ENCODE data around the gene VAMP5. TPM values are rescaled to one million over a fixed set of nuclear protein-coding genes. Genes with fewer than 3 reads are reported as not detected.

The VAMP5 gene
- total RNA-seq, 1 experiment from 2014 or later, result 1.9 TPM

GRCh38 chr2:85578243-85579180 is 5.7 kb upstream of the VAMP5 start (continued):
- no peak for TF ChIP-seq ZBTB33 (IDR thresholded peaks at IDR 0.05; ENCODE audit: extremely low read depth, insufficient replicate concordance, low read length)
- TF ChIP-seq JUND (IDR thresholded peaks at IDR 0.05), result no peak
- TF ChIP-seq CEBPB (IDR thresholded peaks at IDR 0.05; ENCODE audit: low read depth), result no peak

GRCh38 chr2:85579266-85579935 is 4.8 kb upstream of the VAMP5 start:
- no peak for ATAC-seq
- no peak overlapping the region for H3K9ac ChIP-seq (ENCODE audit: low read length)
- no peaks in the 10 kb centered on the region for H3K9me3 ChIP-seq (ENCODE audit: control insufficient read depth in 1 of 2, insufficient read depth in 1 of 2, low read depth in 1 of 2, low read length in 2 of 2)
- ChIA-PET CTCF (no interaction called here), RAD21 (ENCODE audit: low non-redundant PET in 1 of 2, low total read pairs in 2 of 2, uncharacterized antibody in 2 of 2, unreplicated experiment in 2 of 2) (no interaction called here), POLR2A (interaction anchor here (0.7 kb wide), 1 partner anchor 25 kb away, joined by 3 read pairs; no protein-coding TSS in a partner anchor)
- no peaks in the 10 kb centered on the region for H3K27me3 ChIP-seq (ENCODE audit: insufficient read depth, low read length)
- no TSS peak for BruUV-seq (replicated peaks)
- H3K4me3 ChIP-seq (replicated peaks in 1 of 2; ENCODE audit: low read depth in 1 of 2, low read length in 2 of 2), result no peak overlapping the region
- no peak for DNase-seq (ENCODE audit: low read depth, low spot score)
- TF ChIP-seq ELF1 (IDR thresholded peaks at IDR 0.05; ENCODE audit: borderline replicate concordance, low read depth) (no peak), SIN3A (IDR thresholded peaks at IDR 0.05; ENCODE audit: low read depth) (no peak), ZBTB33 (IDR thresholded peaks at IDR 0.05; ENCODE audit: extremely low read depth, insufficient replicate concordance, low read length) (no peak), SRF (IDR thresholded peaks at IDR 0.05; ENCODE audit: low read depth) (no peak), POLR2AphosphoS5 (IDR thresholded peaks at IDR 0.05; ENCODE audit: low read depth, low read length) (no peak), EZH2phosphoT487 (IDR thresholded peaks at IDR 0.05; ENCODE audit: borderline replicate concordance) (no peak), FOSL1 (IDR thresholded peaks at IDR 0.05; ENCODE audit: low read depth) (no peak), MAX (IDR thresholded peaks at IDR 0.05) (no peak), RAD21 (IDR thresholded peaks at IDR 0.05; ENCODE audit: low read depth) (no peak), EGR1 (IDR thresholded peaks at IDR 0.05; ENCODE audit: low read depth) (no peak), ZFX (IDR thresholded peaks at IDR 0.05) (no peak)
- intact Hi-C loops (cut with micrococcal nuclease), result no loop called here
- no peaks in the 10 kb centered on the region for H3K79me2 ChIP-seq (ENCODE audit: insufficient read depth, low read length)
- no peaks in the 10 kb centered on the region for H4K20me1 ChIP-seq (ENCODE audit: insufficient read depth)
- no peak overlapping the region for H3K4me2 ChIP-seq (ENCODE audit: low read length)
- H2AFZ ChIP-seq (ENCODE audit: low read depth, low read length, poor library complexity, severe bottlenecking), result no peak overlapping the region
- H3K36me3 ChIP-seq (ENCODE audit: control insufficient read depth in 1 of 2, insufficient read depth in 2 of 2, low read length in 2 of 2), result peaks cover 0 to 4% of the 10 kb centered on the region in 2 experiments; a peak in 2 of 4 replicates
- peaks cover 18 to 26% of the 10 kb centered on the region in 2 experiments for H3K4me1 ChIP-seq (ENCODE audit: control insufficient read depth in 1 of 2, insufficient read depth in 2 of 2, low read length in 2 of 2)
- H3K9me2 ChIP-seq (ENCODE audit: insufficient read depth), result no peaks in the 10 kb centered on the region
- H3K27ac ChIP-seq (ENCODE audit: low read depth, low read length), result no peak overlapping the region

Measured in HCT116 (cell line).